Caco-2 (cell line): ENCODE measurements around the gene SLC7A11. TPM values are rescaled to one million over a fixed set of nuclear protein-coding genes. Genes with fewer than 3 reads are reported as not detected.
A peak's percentile ranks its signal among the peaks of the same experiment; 100 is the strongest.
"Not testable (repeated sequence)": the region's sequence is repeated elsewhere in the genome, so short reads cannot be mapped to it uniquely, and the experiment has no call there.

Experiments
- BruUV-seq: library from RNA; stranded (reverse); fragments of 400-500 nt; replicated peaks from 2 replicates; lab custom pipeline; 2021; lab: Mats Ljungman, UMichigan
- CTCF ChIA-PET: fragments of 300-600 bp; sonication (Branson Sonifier 250); formaldehyde crosslinking; loops from one replicate; lab custom pipeline; 2022; ENCODE audit warnings: antibody characterized with exemption; lab: Charles Lee
- POLR2A ChIA-PET: fragments of 300-600 bp; sonication (Branson Sonifier 250); formaldehyde crosslinking; loops from one replicate; lab custom pipeline; 2022; ENCODE audit warnings: antibody characterized with exemption; lab: Charles Lee
- DNase-seq, 2 experiments: peaks; one replicate each; pipeline versions ENCODE4 v3.0.0 to v3.0.0-alpha.2; 2020 to 2022
- H3K27me3 ChIP-seq: replicated peaks from 2 replicates; pipeline ENCODE4 v1.6.0; 2011; ENCODE audit warnings: low read length; ENCODE audit not compliant: control insufficient read depth, insufficient read depth
- H3K36me3 ChIP-seq: 2 replicates; pipeline ENCODE4 v1.5.1; 2011; ENCODE audit warnings: low read length; ENCODE audit not compliant: control insufficient read depth, insufficient read depth
- H3K4me1 ChIP-seq: fragments of 250-450 bp; sonication (Bioruptor Pico); 2 replicates; pipeline ENCODE4 v1.5.1; 2020; ENCODE audit warnings: mild to moderate bottlenecking
- H3K4me3 ChIP-seq: 2 replicates; pipeline ENCODE4 v1.5.1; 2011; ENCODE audit warnings: low read depth, mild to moderate bottlenecking, control low read depth, low read length
- H3K9me3 ChIP-seq: fragments of 250-450 bp; sonication (Bioruptor Pico); 2 replicates; pipeline ENCODE4 v1.5.1; 2020; ENCODE audit warnings: mild to moderate bottlenecking, moderate library complexity
- H3K27ac Mint-ChIP-seq: one replicate; pipeline ENCODE4 v1.8.0; 2022; ENCODE audit warnings: mixed read lengths; ENCODE audit not compliant: unreplicated experiment
- H3K27me3 Mint-ChIP-seq: one replicate; pipeline ENCODE4 v1.8.0; 2022; ENCODE audit warnings: mixed read lengths; ENCODE audit not compliant: insufficient read depth, unreplicated experiment
- H3K36me3 Mint-ChIP-seq: one replicate; pipeline ENCODE4 v1.8.0; 2022; ENCODE audit warnings: mild to moderate bottlenecking, mixed read lengths; ENCODE audit not compliant: insufficient read depth, unreplicated experiment
- H3K4me1 Mint-ChIP-seq: one replicate; pipeline ENCODE4 v1.8.0; 2022; ENCODE audit warnings: low read depth, mixed read lengths; ENCODE audit not compliant: unreplicated experiment
- H3K4me3 Mint-ChIP-seq: one replicate; pipeline ENCODE4 v1.8.0; 2022; ENCODE audit warnings: mild to moderate bottlenecking, moderate library complexity, mixed read lengths; ENCODE audit not compliant: unreplicated experiment
- H3K9me3 Mint-ChIP-seq: one replicate; pipeline ENCODE4 v1.8.0; 2022; ENCODE audit warnings: mixed read lengths; ENCODE audit not compliant: unreplicated experiment
- intact Hi-C: fragments of 100-400 bp; cut with micrococcal nuclease; formaldehyde crosslinking; loops from one replicate; pipeline ENCODE4 v1.10.0; 2022; ENCODE audit not compliant: unreplicated experiment
- total RNA-seq: library from RNA; stranded (reverse); gene quantifications from 2 replicates; pipeline ENCODE4 v1.2.3, GENCODE V29; 2022
- TF ChIP-seq, protein P1 (sequence below), 2 experiments: fragments of 200-600 bp in 1 of 2; IDR thresholded peaks; 1 replicate in 1 of 2; 2 replicates in 1 of 2; pipeline versions ENCODE4 v1.5.1 to v1.8.0; 2011 to 2022; ENCODE audit warnings: antibody characterized with exemption in 1 of 2, control low read depth in 1 of 2, inconsistent platforms in 1 of 2, low read depth in 1 of 2, low read length in 1 of 2, mild to moderate bottlenecking in 1 of 2, moderate library complexity in 1 of 2; ENCODE audit not compliant: insufficient read depth in 1 of 2, severe bottlenecking in 1 of 2, unreplicated experiment in 1 of 2

Gene SLC7A11
- total RNA-seq, 1 experiment from 2014 or later = 41.1 TPM

DNA sequence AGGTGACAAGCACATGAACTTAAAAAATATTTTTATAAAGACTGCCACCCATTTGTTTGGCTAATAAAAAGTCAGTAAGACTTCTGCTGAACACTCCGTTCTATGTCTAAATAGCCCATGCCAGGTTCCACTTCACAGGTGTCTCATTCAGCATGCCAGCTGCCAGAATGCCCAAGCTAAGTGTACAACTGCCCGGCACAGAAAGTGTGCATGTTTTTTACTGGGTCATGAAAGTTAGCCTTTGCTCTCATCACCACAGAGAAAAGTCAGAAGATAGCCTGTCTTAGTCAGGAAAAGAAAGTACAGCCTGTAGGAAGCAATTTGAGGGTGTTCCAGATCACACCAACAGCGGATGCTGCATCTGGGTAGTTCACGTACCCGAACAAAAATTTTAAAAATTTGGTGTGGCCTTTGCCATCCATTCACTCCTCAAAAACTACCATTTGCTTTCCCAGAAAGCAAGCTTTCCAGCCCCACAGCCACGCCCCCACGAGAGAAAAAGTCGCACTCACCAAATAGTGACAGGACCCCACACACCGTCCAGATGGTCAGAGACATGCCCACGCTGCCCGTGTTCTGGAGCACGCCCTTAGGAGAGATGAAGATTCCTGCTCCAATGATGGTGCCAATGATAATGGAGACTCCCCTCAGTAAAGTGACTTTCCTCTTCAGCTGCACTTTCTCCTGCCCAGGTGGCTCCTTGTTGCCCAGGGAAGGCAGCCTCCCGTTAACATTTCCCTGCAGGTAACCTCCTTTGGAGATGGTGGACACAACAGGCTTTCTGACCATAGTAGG lies 671 bp downstream of the SLC7A11 start:
- H3K36me3 ChIP-seq = no peaks in the 10 kb centered on the region
- Mint-ChIP-seq H3K27me3 (no peaks in the 10 kb centered on the region), H3K36me3 (peaks cover 24% of the 10 kb centered on the region), H3K4me3 (peak overlapping the region; percentile 82), H3K4me1 (no peaks in the 10 kb centered on the region), H3K9me3 (no peaks in the 10 kb centered on the region), H3K27ac (peak overlapping the region; percentile 90)
- TF ChIP-seq, protein P1, sequence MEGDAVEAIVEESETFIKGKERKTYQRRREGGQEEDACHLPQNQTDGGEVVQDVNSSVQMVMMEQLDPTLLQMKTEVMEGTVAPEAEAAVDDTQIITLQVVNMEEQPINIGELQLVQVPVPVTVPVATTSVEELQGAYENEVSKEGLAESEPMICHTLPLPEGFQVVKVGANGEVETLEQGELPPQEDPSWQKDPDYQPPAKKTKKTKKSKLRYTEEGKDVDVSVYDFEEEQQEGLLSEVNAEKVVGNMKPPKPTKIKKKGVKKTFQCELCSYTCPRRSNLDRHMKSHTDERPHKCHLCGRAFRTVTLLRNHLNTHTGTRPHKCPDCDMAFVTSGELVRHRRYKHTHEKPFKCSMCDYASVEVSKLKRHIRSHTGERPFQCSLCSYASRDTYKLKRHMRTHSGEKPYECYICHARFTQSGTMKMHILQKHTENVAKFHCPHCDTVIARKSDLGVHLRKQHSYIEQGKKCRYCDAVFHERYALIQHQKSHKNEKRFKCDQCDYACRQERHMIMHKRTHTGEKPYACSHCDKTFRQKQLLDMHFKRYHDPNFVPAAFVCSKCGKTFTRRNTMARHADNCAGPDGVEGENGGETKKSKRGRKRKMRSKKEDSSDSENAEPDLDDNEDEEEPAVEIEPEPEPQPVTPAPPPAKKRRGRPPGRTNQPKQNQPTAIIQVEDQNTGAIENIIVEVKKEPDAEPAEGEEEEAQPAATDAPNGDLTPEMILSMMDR (IDR thresholded peaks at IDR 0.05; ENCODE audit: insufficient read depth in 1 of 2, low read depth in 1 of 2, low read length in 1 of 2, severe bottlenecking in 1 of 2, unreplicated experiment in 1 of 2) = no peak
- peaks cover 15% of the 10 kb centered on the region for H3K4me1 ChIP-seq
- peak overlapping the region; percentile 44 for H3K4me3 ChIP-seq
- H3K27me3 ChIP-seq = no peaks in the 10 kb centered on the region
- ChIA-PET POLR2A (interaction anchor here (1.1 kb wide), 1 partner anchor 42 kb away, joined by 7 read pairs; no protein-coding TSS in a partner anchor), CTCF (interaction anchor here (0.7 to 1.7 kb wide), 3 partner anchors 440 to 1411 kb away, joined by 3 to 5 read pairs (median 4); no protein-coding TSS in a partner anchor)
- intact Hi-C loops = loop anchor here (1.0 to 10.0 kb wide), 5 partner anchors 25 to 693 kb away; no protein-coding TSS in a partner anchor
- peak; percentile 36 to 41 for DNase-seq
- H3K9me3 ChIP-seq = no peaks in the 10 kb centered on the region
- TSS peak; percentile 84 for BruUV-seq

- no peaks in the 10 kb centered on the region for H3K9me3 Mint-ChIP-seq
- H3K27ac Mint-ChIP-seq = no peak overlapping the region
- H3K27me3 ChIP-seq = no peaks in the 10 kb centered on the region
- intact Hi-C loops = no loop called here
- DNase-seq = no peak
- no peak overlapping the region for H3K4me3 ChIP-seq
- TF ChIP-seq, protein P1 (IDR thresholded peaks at IDR 0.05; ENCODE audit: insufficient read depth in 1 of 2, low read depth in 1 of 2, low read length in 1 of 2, severe bottlenecking in 1 of 2, unreplicated experiment in 1 of 2) = no peak
- no peaks in the 10 kb centered on the region for H3K27me3 Mint-ChIP-seq
- CTCF ChIA-PET = no interaction called here
- peaks cover 20% of the 10 kb centered on the region for H3K4me1 ChIP-seq
- no peaks in the 10 kb centered on the region for H3K36me3 ChIP-seq
- H3K36me3 Mint-ChIP-seq = peaks cover 35% of the 10 kb centered on the region
- BruUV-seq = no TSS peak
- H3K9me3 ChIP-seq = no peaks in the 10 kb centered on the region
- no peaks in the 10 kb centered on the region for H3K4me1 Mint-ChIP-seq
- POLR2A ChIA-PET = no interaction called here
- H3K4me3 Mint-ChIP-seq = peak overlapping the region; percentile 82
These were observed 2.7 kb downstream of the SLC7A11 start for GRCh38 chr4:138239491-138239890.

DNA sequence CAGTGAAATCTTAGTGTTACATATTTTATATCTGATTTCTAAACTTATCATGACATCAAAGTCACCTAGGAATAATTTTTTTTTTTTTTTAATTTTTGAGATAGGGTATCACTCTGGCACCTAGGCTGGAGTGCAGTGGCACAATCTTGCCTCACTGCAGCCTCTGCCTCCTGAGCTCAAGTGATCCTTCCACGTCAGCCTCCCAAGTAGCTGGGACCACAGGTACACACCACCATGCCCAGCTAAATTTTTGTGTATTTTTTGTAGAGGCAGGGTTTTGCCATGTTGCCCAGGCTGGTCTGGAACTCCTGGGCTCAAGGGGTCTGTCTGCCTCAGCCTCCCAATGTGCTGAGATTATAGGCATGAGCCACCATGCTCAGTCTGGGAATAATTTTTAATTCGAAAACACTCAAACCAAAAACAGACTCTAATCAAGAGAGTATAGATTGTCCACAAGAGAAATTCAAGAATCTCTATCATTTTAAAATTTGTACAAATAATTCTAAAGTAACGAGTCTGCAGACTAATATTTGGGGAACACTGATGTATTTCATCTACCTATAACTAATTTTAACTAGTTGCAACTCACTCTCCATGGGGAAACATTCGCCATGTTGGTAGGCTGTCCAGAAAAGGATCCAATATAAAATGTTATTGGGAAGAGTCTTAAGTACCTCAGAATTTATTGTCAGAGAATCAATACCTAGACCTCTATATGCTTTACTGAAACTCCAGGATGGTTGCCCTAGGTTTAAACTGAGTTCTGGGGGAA lies 3.4 kb downstream of the SLC7A11 start:
- Mint-ChIP-seq H3K36me3 (peaks cover 39% of the 10 kb centered on the region), H3K4me3 (peak overlapping the region; percentile 82), H3K9me3 (no peaks in the 10 kb centered on the region), H3K27ac (no peak overlapping the region), H3K27me3 (no peaks in the 10 kb centered on the region), H3K4me1 (no peaks in the 10 kb centered on the region)
- Histone ChIP-seq H3K4me3 (no peak overlapping the region), H3K36me3 (no peaks in the 10 kb centered on the region), H3K9me3 (no peaks in the 10 kb centered on the region), H3K27me3 (no peaks in the 10 kb centered on the region), H3K4me1 (peaks cover 20% of the 10 kb centered on the region)
- POLR2A ChIA-PET = no interaction called here
- CTCF ChIA-PET = no interaction called here
- no peak for DNase-seq
- TF ChIP-seq, protein P1 (IDR thresholded peaks at IDR 0.05; ENCODE audit: insufficient read depth in 1 of 2, low read depth in 1 of 2, low read length in 1 of 2, severe bottlenecking in 1 of 2, unreplicated experiment in 1 of 2) = no peak
- no TSS peak for BruUV-seq
- intact Hi-C loops = no loop called here

DNA sequence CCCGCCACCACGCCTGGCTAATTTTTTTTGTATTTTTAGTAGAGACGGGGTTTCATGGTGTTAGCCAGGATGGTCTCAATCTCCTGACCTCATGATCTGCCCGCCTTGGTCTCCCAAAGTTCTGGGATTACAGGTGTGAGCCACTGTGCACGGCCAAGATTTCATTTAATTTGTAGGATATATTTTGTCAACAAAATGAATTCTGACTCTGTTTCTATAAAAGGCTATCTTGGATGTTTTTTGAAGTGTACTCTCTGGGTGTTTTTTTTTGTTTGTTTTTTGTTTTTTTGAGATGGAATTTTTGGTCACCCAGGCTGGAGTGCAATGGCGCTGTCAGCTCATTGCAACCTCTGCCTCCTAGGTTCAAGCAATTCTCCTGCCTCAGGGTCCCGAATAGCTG lies 5.0 kb downstream of the SLC7A11 start:
- BruUV-seq, CTCF ChIA-PET, H3K27me3 Mint-ChIP-seq, H3K4me1 Mint-ChIP-seq, H3K27me3 ChIP-seq, POLR2A ChIA-PET, H3K36me3 ChIP-seq, H3K4me3 Mint-ChIP-seq, H3K27ac Mint-ChIP-seq, H3K9me3 ChIP-seq, intact Hi-C loops, H3K4me3 ChIP-seq, H3K9me3 Mint-ChIP-seq, DNase-seq: not testable (repeated sequence)
- peaks cover 12% of the 10 kb centered on the region; the same call in 1 of the 2 replicates for H3K4me1 ChIP-seq
- peaks cover 46% of the 10 kb centered on the region for H3K36me3 Mint-ChIP-seq
